Breast epithelium (tissue), 3 donors: ENCODE measurements around the gene SDK1.

Experiments
- CTCF ChIP-seq, 3 donors: fragments of 450-650 bp; IDR thresholded peaks; one replicate each; pipeline ENCODE4 v1.5.1; 2016 to 2017; ENCODE audit warnings: antibody characterized with exemption in 3 of 3, mild to moderate bottlenecking in 3 of 3, moderate library complexity in 3 of 3
- POLR2A ChIP-seq: fragments of 450-650 bp; IDR thresholded peaks from one replicate; pipeline ENCODE4 v1.6.1; 2016; ENCODE audit warnings: antibody characterized with exemption, mild to moderate bottlenecking, moderate library complexity
- POLR2AphosphoS5 ChIP-seq, 3 donors: sonication (generic); formaldehyde crosslinking; IDR thresholded peaks; one replicate each; pipeline ENCODE4 v1.6.1; 2017; ENCODE audit warnings: antibody characterized with exemption in 3 of 3

GRCh38 chr7:3697472-3697871 lies 396.4 kb downstream of the SDK1 start:
- TF ChIP-seq CTCF (IDR thresholded peaks at IDR 0.05): no peak
- no peak for TF ChIP-seq POLR2AphosphoS5 (IDR thresholded peaks at IDR 0.05)
- TF ChIP-seq POLR2A: no peak
